CD4-positive, alpha-beta T cell treated with Interleukin-12 subunit alpha and Interleukin-12 subunit beta, for 1 hour (primary cell): ENCODE results near the gene CHGA.

Experiments
- DNase-seq: peaks from one replicate; pipeline ENCODE4 v3.0.0-alpha.2; 2020

The CHGA gene

DNA sequence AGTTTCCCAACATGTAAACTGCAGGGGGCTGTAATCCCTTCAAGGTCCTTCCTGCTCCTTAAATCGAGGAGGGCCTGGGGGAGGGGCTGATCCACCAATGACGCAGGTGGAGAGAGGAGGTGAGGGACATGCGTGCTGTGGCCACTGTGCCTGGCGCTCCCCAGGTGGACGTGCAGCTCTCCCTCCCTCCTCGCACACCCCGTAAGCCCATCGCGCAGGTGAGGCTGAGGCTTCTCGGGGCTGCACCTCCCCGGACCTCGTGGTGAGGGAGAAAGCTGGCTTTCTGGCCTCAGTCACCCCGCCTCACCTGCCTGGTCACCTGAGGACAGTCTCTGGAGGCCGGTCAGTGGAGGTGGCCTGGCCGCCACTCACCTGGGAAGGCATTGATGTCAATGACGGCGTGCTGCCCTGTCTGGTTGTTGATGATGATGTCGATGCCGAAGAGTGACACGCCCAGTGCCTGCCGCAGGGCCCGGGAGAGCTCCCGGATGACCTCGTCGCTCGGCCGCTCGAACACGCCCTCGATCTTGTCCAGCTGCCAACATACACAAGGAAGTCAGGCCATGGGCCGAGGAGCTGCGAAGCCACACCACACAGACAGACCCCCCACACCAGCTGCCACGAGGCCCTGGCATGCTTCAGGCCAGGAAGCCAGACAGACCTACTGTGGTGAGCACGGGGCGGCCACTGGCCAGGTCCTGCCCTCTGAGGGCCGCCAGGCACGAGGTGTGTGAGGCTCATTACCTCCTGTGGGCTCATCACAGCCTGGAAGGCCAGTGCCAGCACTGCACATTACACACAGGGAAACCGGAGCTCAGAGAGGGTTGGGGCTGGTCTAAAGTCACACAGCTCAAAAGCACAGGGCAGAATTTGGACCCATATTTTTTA is 23.3 kb downstream of the CHGA start:
- DNase-seq: no peak

DNA sequence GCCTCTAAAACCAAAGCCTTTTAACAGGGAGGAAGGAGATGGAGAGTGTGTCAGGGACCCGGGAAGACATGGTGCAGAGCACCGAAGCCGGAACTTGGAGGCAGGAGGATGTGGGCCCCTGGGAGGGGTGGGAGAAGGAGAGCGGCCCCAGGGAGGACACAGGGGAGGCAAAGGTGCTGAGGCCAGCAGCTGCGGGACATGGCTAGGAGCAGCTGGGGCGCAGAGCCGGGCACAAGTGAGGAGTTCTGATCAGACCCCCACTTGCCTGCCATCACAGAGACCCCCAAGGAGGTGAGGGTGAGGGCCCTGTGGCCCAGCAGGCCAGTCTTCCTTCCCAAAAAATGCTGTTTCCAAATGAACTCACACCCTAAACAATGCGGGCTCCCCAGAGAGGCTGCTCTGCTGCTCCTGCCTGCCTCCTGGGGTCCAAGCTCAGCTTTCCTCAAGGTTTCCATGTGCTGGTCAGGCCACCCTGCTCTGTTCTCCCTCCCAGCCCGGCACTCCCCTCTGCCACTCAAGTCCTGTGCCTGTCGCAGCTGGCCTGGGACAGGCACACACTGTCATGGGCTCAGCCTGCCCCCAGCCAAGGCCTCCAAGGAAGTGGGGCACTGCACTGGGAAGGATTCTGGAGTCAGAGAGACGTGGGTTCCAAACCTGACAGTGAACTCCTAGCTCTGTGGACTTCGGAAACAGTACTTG is 24.0 kb downstream of the CHGA start:
- no peak for DNase-seq

DNA sequence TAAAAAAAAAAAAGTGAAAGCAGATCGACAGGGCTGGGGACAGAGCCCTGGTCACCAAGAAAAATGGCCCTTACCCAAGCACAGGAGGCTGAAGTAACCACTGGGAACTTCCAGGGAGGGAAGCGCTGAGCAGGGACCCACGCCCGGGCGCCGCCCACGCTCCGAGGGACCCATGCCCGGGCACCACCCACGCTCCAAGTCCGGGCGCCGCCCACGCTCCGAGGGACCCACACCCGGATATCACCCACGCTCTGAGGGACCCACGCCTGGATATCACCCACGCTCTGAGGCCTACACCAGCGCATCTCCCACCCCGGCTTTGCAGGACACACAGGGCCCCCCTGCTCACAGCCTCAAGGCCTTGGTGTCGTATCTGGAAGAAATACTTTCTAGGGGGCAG is 25.7 kb downstream of the CHGA start:
- no peak for DNase-seq

DNA sequence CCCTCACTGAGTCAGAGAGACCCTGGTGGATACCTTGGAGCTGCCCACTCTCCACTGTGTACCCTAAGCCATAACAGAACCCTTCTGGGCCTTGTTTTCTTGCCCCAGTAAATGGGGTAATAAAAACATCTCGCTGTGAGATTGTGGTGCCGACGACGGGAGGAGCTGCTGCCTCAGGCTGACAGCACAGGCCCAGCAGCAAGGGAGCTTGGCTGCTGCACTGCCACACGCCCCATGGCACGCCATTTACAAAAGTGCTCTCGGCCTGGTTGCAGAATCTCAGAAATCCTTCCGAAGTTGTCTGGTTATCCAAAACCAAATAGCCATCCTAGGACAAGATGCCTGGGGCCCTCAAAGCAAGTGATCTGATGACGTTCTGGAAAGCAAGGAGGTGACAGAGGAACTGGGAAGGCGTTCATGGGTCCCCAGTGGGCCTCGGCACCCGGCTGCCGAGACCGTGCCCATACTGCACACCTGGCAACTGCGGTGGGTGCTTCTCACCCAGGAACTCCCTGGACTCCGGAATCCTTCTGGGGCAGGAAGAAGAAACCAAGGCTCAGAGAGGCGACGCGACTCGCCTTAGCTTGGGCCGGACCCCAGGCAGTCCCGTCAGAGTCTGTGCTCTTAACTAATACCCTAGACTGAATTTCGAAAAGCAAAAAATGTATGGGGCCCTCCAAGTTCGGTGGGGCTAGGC is 26.7 kb downstream of the CHGA start:
- no peak for DNase-seq

DNA sequence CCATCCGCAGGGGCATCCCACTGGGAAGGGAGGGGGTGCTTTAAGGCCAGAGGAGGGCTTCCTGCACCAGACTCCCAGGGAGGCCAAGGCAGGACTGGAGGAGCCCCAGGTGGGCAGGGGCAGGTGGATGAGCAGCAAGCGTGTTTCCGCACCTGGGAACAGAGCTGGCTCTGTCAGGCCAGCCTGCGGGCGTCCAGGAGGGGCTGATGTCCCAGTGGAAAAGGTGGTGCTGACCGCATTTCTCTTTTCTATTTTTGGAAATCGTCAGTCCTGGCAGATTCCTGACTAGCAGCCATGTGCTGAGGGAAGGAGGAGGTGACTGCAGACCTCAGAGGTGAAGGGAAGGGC is 27.2 kb downstream of the CHGA start:
- no peak for DNase-seq

DNA sequence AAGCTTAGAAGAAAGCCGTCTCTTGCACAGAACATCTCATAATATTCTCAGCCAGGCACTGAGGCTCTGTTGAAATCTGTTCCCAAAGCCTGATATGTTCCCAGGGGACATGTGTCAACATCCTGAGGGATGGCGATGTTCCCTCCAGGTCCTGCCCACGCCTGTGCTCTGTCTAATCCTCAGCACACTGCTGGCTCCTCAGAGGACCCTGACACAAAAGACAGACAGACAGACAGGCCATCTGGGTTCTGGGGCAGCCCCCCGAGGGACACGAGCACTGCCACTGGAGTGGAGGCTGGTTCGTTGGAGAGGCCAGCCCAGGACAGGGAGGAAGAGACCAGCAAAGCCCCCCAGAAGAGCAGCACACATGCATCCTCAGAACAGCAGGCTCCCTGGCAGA is 27.8 kb downstream of the CHGA start:
- no peak for DNase-seq

DNA sequence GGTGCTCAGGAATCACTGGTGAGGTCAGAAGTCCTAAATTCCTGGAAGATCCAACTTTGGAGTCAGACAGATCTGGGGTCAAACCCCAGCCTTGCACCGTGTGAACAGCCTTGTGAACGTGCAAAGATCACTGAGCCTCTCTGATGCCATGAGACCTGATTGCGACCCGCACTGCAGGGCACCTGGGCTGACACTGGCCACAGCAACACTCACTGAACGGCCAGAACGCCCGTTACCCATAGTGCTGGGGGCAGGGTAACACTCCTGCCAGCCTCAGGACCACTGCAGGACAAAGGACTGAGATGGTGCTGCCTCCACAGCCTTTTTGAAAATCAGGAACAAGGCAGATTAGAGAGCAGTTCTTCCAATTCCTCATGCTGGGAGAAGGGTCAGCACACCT is 28.3 kb downstream of the CHGA start:
- DNase-seq: no peak

DNA sequence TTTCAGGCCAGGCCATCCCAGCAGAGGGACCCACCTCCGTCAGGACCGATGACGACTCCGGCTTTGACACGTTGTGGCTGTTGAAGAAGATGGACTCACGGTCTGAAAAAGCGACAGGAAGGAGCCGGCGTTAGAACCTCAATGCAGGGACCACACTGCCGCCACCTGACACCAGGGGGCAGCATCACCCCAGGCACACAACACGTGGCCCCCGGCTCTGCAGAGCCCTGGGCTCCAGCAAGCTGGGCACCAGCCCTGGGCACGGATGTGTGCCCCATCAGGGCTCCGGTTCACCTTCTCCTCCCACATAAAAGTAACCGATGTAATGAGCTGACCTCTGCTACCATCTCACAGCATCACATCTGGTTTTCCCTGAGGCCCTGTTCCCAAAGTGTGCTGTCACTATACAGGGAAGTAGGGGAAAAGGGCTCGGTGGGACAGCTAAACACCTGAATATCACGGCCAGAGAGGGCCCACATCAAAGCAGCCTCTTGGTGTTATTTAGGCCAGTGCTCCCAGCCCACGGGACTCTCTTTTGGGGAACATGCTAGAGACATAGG is 29.0 kb downstream of the CHGA start:
- DNase-seq: peak; percentile 78

DNA sequence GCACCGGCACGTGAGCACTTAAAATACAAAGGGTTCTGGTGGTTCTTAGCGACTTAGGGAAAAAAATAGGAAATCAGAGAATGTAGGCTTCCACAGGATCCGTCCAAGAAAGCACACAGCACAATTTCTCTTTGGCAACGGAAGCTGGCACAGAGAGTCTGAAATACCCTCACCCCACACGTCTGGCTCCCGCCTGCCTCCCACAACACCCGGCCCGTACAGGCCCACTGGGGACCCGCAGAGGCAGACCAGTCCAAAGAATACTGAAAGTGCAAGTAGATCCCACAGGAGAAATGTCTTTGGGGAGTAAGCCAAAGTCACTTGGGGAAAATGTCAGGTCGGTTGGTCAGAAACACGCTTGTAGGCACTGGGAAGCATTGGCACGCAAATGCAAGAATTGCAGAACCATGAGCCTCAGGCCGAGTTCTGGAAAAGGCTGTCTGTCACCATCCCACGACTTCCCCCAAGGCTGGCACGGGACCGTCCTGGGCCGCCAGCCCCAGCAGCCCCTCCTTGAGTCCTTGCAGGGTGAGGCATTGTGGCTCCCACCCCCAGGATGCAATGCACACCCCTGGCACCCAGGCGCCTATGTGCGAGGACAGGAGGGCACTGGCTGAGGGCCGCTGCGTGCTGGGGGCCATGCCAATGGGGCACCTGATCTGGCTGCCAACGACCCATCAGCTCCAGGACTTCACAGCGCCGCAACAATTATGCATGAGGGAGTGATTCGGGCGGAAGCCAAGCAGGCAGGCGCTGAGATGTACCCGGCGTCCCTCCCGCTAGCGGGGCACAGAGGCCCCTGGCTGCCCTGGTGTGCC is 29.7 kb downstream of the CHGA start:
- no peak for DNase-seq

DNA sequence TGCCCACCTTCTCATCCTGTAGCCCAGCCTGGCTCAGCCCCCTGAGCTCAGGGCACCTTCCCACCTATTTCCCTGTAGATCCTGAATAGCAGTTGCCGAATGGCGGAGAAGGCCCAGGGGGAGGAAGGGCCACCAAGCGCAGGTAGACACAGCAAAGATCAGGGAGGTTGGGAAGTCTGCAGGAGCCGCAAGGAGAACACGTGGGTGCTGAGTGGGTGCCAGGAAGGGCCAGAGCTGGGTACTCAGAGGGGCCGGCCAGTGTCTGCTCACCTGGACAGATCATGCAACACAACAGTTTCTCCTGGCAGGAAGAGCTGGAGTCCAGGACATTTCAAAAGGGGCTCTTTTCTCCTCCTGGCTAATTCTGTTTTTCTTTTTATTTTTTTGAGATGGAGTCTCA is 30.6 kb downstream of the CHGA start:
- no peak for DNase-seq

DNA sequence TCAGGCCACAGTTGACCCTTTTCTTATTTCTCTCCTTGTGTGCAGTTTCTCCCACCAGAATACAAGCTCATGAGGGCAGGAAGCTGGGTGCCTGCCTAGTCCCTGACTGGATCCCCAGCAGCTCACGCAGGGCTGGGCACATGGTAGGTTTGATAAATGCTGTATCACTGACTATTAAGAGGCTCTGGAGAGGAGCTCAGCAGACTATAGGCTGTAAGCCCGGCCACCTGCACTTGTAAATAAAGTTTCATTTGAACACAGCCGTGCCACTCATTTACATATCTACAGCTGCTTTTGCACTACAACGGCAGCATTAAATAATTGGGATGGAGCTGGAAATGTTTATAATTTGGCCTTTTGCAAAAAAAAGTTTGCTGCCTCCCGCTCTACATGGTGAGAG is 32.0 kb downstream of the CHGA start:
- DNase-seq: no peak

DNA sequence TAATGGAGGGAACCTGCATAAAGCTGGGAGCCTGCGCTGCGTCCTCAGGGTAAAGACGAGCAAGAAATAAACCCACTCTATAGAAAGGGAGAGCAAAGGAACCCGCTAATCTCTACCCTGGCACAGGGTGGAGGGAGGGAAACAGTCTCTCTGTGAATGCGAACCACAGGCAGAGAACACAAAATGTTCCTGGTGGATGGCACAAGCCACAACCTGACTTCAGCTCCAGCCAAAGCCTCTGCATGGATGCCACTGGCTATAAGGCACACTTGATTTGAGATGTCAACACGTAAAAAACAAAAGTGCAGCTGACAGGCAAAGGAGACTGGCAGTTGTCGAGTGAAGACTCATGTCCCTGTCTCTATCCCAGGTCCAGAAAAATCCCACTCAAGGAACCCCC is 32.4 kb downstream of the CHGA start:
- DNase-seq: no peak

DNA sequence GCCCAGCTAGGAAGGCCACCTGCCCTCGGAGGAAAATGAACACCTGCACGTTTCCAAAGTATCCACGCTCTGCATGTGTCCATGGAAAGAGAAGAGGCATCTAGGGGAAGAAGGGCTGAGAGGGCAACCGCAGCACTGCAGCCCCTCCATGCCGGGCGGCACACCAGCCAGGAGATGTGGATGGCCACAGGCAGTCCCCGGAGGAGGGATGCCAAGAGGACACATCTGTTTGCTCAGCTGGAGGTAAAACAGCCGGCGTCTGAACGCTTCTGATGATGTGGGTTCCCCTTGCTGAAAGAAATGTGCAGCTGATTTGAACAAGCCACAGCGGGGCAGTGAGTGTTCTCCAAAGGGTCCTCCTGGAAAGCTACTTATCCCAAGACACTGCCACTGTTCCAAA is 34.0 kb downstream of the CHGA start:
- no peak for DNase-seq

DNA sequence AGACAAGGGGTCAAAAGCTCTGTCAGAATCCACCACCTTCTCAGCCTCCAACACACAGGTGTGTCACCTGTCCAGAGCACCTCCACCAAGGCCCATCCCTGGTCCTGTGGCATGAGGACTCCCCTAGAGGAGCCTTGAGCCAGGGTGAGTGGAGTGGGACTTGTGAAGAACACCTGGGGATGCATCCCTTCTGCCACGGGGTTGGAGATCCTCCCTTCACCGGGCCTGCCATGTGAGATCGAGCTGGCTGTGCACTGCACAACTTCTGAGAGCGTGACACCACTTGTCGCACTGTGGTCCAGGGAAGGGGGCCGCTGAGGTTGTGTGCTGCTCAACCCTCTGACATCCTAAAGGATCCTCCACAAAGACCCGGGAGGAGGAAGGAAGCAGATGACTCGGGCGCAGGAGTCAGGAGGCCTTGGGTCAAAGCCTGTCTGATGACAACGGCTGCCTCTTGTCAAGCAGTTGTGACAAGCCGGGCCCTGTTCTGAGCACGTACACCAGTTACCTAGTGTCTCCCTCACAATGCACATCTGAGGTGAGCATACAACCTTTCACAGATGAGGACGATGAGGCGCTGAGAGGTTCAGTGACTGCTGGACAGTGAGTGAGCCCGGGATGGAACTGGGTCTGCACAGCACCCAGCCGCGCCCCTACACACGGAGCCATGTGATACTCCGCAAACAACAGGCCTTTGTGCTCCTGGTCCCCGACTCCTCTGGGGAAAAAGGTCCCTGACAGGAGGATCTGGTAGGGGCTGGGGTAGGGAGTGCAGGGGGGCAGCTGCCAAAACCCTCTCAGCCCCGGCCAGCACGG is 35.6 kb downstream of the CHGA start:
- DNase-seq: no peak

DNA sequence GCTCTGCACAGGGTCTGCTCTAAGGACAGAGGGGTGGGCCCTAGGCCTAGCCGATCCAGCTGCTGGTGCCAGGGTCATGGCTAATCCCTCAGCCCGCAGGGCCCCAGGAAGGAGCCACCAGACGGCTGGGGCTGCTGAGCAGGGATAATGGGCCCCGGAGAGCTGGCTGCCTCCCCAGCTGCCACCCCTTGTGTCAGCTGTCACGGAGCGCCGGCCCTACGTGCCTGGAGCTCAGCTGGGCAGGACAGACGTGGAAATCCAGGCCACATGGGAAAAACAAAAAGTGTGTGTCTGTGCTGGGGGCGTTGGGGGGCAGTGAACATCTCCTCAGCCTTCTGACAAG is 36.2 kb downstream of the CHGA start:
- DNase-seq: no peak

DNA sequence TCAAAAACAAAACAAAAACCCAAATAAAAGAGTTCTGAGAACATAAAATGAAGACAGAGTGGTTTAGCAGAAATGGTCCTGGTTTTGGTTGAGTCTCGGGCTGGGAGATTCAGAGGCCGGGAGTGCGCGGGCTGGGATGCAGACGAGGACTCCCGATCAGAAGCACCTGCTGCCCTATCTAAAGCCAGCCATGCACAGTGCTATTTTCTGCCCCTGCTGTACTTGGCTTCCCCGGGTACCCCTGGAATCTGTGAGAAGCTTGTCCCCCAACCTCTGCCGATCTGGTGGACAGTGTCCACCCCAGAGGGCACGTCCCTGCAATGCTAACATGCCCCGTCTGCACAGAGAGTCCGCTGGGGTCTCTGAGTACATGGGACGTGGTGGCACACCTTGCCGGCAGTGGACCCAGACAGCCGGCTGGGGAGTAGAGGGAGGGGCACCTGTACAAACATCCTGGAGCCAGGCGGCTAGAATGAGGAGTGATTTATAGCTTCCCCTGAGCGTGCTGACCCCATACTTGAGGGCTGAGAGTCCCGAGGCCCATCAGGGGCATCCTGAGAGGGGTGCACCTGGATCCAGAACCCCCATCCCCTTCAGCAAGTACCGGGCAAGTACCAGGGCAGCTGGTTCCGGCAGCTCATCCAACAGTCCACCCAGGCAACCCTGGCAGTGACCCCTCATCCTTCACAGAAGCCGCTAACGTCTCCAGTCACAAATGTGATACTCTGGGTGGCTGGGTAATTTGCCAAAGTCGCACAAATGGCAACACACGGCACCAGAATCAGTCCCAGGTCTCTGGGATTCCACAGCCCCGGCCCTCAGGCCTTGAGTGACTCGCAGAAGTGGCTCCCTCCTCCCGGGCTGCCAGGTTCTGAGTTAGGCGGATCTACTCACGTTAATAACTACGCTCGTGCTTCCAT is 37.1 kb downstream of the CHGA start:
- no peak for DNase-seq

DNA sequence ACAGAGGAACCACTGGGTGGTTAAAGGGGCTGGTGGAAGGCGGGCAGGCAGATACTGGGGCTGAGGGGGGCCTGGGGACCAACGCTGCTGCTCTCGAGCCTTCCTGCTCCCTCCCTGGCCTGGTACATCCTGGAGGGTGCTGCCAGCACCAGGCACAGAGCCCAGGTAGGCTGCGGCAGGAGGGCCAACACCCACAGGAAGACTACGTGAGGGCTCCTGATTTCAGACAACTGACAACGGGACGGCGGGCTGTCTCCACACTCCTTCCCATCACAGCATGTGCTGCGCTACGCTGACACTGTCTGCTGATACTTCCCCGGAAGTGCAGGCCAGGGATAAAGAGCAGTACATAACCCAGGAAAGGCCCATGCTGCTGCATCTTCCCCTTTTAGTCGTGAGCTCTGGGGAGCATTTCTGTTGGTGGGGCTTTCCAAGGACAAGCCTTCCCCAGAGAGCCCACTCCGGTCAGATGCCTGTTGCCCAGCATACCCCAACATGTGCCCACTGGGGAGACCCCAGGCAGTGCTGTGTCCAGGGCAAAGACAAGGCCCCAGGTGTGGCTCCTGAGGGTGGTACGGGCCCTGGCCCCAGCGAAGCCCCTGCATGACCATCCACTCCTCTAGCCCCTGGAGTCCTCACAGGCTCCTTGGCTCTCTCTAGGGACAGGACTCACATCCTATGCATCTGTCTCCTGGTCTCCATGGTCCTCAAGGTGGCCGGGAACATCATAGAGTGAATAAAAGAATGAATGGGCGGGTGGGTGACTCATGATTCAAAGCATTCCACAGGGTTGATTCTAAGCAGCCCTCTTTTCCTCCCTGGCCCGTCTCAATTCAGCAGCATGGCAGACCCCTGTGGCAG is 38.0 kb downstream of the CHGA start:
- DNase-seq: no peak

DNA sequence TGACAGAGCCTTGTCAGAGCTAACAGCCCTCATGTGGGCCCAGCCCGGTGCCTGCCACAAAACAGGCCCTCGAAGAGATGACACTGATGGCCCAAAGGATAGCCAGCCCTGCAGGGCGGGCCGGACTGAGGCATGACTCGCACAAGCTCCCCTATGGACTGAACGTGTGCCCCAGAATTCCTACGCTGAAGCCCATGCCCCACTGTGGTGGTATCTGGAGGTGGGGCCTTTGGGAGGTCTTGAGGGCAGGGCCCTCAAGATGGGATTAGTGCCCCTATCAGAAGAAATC is 38.6 kb downstream of the CHGA start:
- DNase-seq: no peak

DNA sequence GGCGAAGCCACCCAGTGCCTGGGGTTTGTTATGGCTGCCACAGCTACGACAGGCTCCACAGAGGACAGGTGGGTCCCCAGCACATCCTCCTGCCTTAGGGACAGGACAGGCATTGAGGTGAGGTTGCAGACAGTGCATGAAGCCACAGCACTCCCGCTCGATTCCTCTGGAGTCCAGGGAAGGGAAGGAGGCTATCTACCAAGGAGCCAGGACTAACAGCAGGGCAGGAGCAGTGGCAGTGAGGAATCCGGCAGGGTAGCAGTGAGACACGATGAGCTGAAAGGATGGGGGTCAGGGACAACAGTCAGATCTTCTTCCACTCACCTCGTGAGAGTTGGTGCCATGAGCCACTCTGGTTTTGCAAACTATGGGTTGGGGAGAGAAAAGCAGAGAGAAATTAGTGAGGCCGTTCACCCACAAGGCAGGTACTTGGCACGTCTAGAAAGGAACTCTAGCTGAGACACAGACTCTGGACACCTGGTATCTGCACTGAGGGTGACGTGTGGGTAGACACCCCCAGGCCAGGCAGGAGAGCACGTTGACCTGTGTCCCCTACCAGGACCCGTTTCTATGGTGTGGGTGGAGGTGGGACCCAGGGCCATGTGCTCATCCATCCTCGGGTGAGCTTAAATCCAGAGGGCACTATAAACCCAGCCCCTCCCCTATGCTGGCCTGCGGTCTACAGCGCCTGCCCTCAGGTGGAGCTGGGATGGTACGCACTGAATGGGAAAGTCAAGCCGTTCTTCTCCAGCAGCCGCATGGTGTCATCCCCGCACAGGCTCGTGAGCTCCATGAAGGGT is 39.3 kb downstream of the CHGA start:
- DNase-seq: no peak

DNA sequence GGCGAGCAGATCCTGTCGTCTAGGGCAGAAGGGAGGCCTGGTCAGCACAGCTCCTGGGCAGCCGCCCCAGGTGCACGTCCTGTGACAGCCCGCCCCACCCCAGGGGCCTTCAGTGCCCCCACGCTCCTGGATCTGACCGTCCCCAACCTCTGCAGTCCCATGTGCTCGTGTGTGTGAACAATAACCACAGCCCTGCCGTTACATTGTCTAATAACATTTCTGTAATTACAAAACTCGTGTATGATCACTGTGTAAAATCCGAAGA is 39.8 kb downstream of the CHGA start:
- no peak for DNase-seq
